WERI-Rb-1 (cell line): ENCODE data around the gene YARS1.
"Not testable (repeated sequence)": the region's sequence is repeated elsewhere in the genome, so short reads cannot be mapped to it uniquely, and the experiment has no call there.

Source experiments
- DNase-seq: peaks from one replicate; pipeline ENCODE4 v3.0.0-alpha.2; 2020
- H3K27ac ChIP-seq: fragments of 250-450 bp; sonication (Bioruptor Pico); 2 replicates; pipeline ENCODE4 v1.5.1; 2020; ENCODE audit warnings: mild to moderate bottlenecking, moderate library complexity
- H3K27me3 ChIP-seq: fragments of 250-450 bp; sonication (Bioruptor Pico); 2 replicates; pipeline ENCODE4 v1.5.1; 2021; ENCODE audit warnings: mild to moderate bottlenecking, low read depth, moderate library complexity; ENCODE audit not compliant: insufficient read depth, severe bottlenecking
- H3K36me3 ChIP-seq: fragments of 250-450 bp; sonication (Bioruptor Pico); 2 replicates; pipeline ENCODE4 v1.5.1; 2020; ENCODE audit warnings: mild to moderate bottlenecking, moderate library complexity
- H3K4me3 ChIP-seq: 2 replicates; pipeline ENCODE4 v1.5.1; 2011; ENCODE audit warnings: low read depth, mild to moderate bottlenecking, control low read depth, low read length
- H3K9me3 ChIP-seq: fragments of 250-450 bp; sonication (Bioruptor Pico); 2 replicates; pipeline ENCODE4 v1.5.1; 2021; ENCODE audit warnings: mild to moderate bottlenecking, moderate library complexity; ENCODE audit not compliant: severe bottlenecking
- TF ChIP-seq, protein P1 (sequence below): IDR thresholded peaks from 2 replicates; pipeline ENCODE4 v1.5.1; 2011; ENCODE audit warnings: low read depth, mild to moderate bottlenecking, control low read depth, inconsistent platforms, low read length

Gene YARS1

GRCh38 chr1:32801096-32801715 lies 16.0 kb downstream of the YARS1 start:
- Histone ChIP-seq H3K27ac (no peak overlapping the region), H3K4me3 (no peak overlapping the region), H3K27me3 (no peaks in the 10 kb centered on the region), H3K9me3 (peaks cover 3% of the 10 kb centered on the region), H3K36me3 (peaks cover 74% of the 10 kb centered on the region)
- TF ChIP-seq, protein P1, sequence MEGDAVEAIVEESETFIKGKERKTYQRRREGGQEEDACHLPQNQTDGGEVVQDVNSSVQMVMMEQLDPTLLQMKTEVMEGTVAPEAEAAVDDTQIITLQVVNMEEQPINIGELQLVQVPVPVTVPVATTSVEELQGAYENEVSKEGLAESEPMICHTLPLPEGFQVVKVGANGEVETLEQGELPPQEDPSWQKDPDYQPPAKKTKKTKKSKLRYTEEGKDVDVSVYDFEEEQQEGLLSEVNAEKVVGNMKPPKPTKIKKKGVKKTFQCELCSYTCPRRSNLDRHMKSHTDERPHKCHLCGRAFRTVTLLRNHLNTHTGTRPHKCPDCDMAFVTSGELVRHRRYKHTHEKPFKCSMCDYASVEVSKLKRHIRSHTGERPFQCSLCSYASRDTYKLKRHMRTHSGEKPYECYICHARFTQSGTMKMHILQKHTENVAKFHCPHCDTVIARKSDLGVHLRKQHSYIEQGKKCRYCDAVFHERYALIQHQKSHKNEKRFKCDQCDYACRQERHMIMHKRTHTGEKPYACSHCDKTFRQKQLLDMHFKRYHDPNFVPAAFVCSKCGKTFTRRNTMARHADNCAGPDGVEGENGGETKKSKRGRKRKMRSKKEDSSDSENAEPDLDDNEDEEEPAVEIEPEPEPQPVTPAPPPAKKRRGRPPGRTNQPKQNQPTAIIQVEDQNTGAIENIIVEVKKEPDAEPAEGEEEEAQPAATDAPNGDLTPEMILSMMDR: no peak
- no peak for DNase-seq

- H3K4me3 ChIP-seq: no peak overlapping the region
- no peaks in the 10 kb centered on the region for H3K27me3 ChIP-seq
- H3K9me3 ChIP-seq: no peaks in the 10 kb centered on the region
- no peak overlapping the region for H3K27ac ChIP-seq
- TF ChIP-seq, protein P1: no peak
- no peak for DNase-seq
- peaks cover 84% of the 10 kb centered on the region for H3K36me3 ChIP-seq
These were observed 18.3 kb downstream of the YARS1 start for GRCh38 chr1:32798679-32799416.

- Histone ChIP-seq H3K27ac (no peak overlapping the region), H3K27me3 (no peaks in the 10 kb centered on the region), H3K36me3 (peaks cover 86% of the 10 kb centered on the region), H3K4me3 (no peak overlapping the region), H3K9me3 (no peaks in the 10 kb centered on the region)
- TF ChIP-seq, protein P1: no peak
- DNase-seq: no peak
These were observed 19.0 kb downstream of the YARS1 start for GRCh38 chr1:32798191-32798590.

DNA sequence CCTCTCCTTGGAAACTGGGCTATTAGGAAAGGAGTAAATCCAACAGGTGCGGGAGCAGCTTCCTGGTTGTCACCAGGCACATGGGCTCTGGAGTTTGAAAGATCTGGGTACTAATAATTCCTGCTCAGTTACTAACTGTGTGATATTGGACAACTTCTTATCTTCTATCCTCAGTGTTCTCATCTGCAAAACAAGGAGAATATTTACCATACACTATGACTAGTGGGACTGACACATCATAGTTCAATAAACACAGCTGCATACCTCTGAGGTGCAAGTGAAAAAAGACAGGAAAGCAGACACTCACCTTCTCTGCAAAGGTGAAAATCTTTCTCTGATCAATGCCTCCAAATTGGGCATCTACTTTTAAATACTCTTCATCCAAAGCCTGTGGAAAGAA lies 19.7 kb downstream of the YARS1 start:
- Histone ChIP-seq H3K36me3 (peaks cover 86% of the 10 kb centered on the region), H3K4me3 (no peak overlapping the region), H3K9me3 (no peaks in the 10 kb centered on the region), H3K27ac (no peak overlapping the region), H3K27me3 (no peaks in the 10 kb centered on the region)
- DNase-seq: no peak
- TF ChIP-seq, protein P1: no peak

DNA sequence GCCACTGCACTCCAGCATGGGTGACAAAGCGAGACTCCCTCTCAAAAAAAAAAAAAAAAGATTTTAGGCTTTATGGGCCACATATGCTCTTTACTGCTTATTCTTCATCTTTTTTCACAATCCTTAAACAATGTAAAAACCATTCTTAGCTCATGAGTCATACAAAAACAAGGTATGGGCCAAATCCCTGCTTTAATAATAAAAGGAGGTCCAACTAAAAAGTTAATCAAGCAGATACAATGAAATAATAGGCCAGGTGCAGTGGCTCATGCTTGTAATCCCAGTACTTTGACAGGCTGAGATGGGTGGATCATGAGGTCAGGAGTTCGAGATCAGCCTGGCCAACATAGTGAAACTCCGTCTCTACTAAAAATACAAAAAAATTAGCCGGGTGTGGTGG lies 21.4 kb downstream of the YARS1 start:
- H3K27ac ChIP-seq, H3K4me3 ChIP-seq, H3K27me3 ChIP-seq, H3K9me3 ChIP-seq, DNase-seq: not testable (repeated sequence)
- peaks cover 89% of the 10 kb centered on the region for H3K36me3 ChIP-seq

DNA sequence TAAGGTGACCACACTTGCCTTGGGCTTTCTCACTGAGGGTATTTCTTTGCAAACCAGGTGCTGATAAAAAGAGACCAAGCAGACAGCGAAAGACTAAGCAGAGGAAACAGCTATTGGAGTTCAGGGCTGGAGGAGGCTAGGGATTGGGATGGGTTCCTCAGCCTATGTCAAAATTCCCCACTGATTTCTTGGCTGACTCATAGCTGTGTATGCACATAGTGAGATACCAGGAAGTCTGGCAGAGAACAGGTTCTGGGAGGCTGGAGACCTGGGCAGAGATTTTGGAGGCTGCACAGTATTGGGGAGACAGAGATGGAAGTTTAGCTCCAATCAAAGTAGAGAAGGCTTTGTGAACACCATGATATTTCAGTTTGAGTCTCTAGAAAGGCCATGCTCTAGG lies 25.3 kb downstream of the YARS1 start:
- Histone ChIP-seq H3K36me3 (peaks cover 87% of the 10 kb centered on the region), H3K27me3 (no peaks in the 10 kb centered on the region), H3K27ac (no peak overlapping the region), H3K4me3 (no peak overlapping the region), H3K9me3 (no peaks in the 10 kb centered on the region)
- TF ChIP-seq, protein P1: no peak
- DNase-seq: no peak

- not testable (repeated sequence) for H3K4me3 ChIP-seq, DNase-seq, H3K27me3 ChIP-seq, H3K9me3 ChIP-seq, H3K27ac ChIP-seq
- peaks cover 90% of the 10 kb centered on the region for H3K36me3 ChIP-seq
These were observed 27.8 kb downstream of the YARS1 start for GRCh38 chr1:32789356-32789755.
